GM10266 (cell line): ENCODE results near the gene DERL2.
A peak's percentile ranks its signal among the peaks of the same experiment; 100 is the strongest.

Experiments used
- DNase-seq: peaks from one replicate; pipeline ENCODE4 v3.0.0; 2012; ENCODE audit errors: extremely low spot score
- CTCF ChIP-seq: IDR thresholded peaks from 2 replicates; pipeline ENCODE4 v1.5.1; 2012; ENCODE audit warnings: mild to moderate bottlenecking, low read depth; ENCODE audit not compliant: control insufficient read depth, insufficient read depth; ENCODE audit errors: missing control alignments

DERL2 gene

GRCh38 chr17:5481451-5481850 lies 4.5 kb downstream of the DERL2 start:
- no peak for DNase-seq
- no peak for TF ChIP-seq CTCF

- no peak for TF ChIP-seq CTCF
- no peak for DNase-seq
Measured at GRCh38 chr17:5480962-5481361, 5.0 kb downstream of the DERL2 start.

GRCh38 chr17:5478992-5479391 lies 7.0 kb downstream of the DERL2 start:
- DNase-seq: no peak
- no peak for TF ChIP-seq CTCF

- DNase-seq: no peak
- no peak for TF ChIP-seq CTCF
Measured at GRCh38 chr17:5473906-5474305, 12.1 kb downstream of the DERL2 start.

GRCh38 chr17:5472511-5472910 lies 13.5 kb downstream of the DERL2 start:
- no peak for DNase-seq
- no peak for TF ChIP-seq CTCF

- no peak for TF ChIP-seq CTCF
- peak; percentile 26 for DNase-seq
Measured at GRCh38 chr17:5468075-5468473, 17.9 kb downstream of the DERL2 start.

GRCh38 chr17:5467416-5467815 lies 18.6 kb downstream of the DERL2 start:
- no peak for TF ChIP-seq CTCF
- no peak for DNase-seq
